Transverse colon (tissue), 4 donors: ENCODE results near the gene PYROXD2. TPM values are rescaled to one million over a fixed set of nuclear protein-coding genes. Genes with fewer than 3 reads are reported as not detected.

ENCODE experiments used
- DNase-seq: peaks from one replicate; pipeline ENCODE4 v3.0.0-alpha.2; 2019
- H3K27ac ChIP-seq, 4 donors: fragments of 200-600 bp; sonication (generic); 2 replicates each; pipeline ENCODE4 v1.5.1; 2016 to 2018; ENCODE audit warnings: inconsistent platforms in 4 of 4
- H3K27me3 ChIP-seq: fragments of 200-600 bp; sonication (generic); 2 replicates; pipeline ENCODE4 v1.5.1; 2017; ENCODE audit warnings: inconsistent platforms
- H3K36me3 ChIP-seq, 4 donors: fragments of 200-600 bp; sonication (generic); 2 replicates each; pipeline ENCODE4 v1.5.1; 2017 to 2019; ENCODE audit warnings: inconsistent platforms in 4 of 4
- H3K4me1 ChIP-seq, 4 donors: fragments of 200-600 bp; sonication (generic); 2 replicates each; pipeline ENCODE4 v1.5.1; 2017 to 2020; ENCODE audit warnings: inconsistent platforms in 4 of 4
- H3K4me3 ChIP-seq, 4 donors: fragments of 200-600 bp; sonication (generic); 1 replicate in 1 of 4; 2 replicates in 3 of 4; pipeline versions ENCODE4 v1.5.1 to v1.6.1; 2017 to 2019; ENCODE audit warnings: inconsistent platforms in 4 of 4
- H3K9me3 ChIP-seq, 2 donors: fragments of 200-600 bp; sonication (generic); 2 replicates each; pipeline ENCODE4 v1.5.1; 2017 to 2019; ENCODE audit warnings: inconsistent platforms in 2 of 2
- CTCF ChIP-seq, 5 experiments: fragments of 200-600 bp in 3 of 5; fragments of 450-650 bp in 2 of 5; sonication (generic) in 3 of 5; IDR thresholded peaks; 1 replicate in 2 of 5; 2 replicates in 3 of 5; pipeline ENCODE4 v1.5.1; 2016 to 2017; ENCODE audit warnings: antibody characterized with exemption in 5 of 5, inconsistent platforms in 3 of 5, mild to moderate bottlenecking in 2 of 5, moderate library complexity in 1 of 5
- EP300 ChIP-seq: sonication (generic); formaldehyde crosslinking; IDR thresholded peaks from one replicate; pipeline ENCODE4 v1.6.1; 2017; ENCODE audit warnings: antibody characterized with exemption, low read depth
- POLR2A ChIP-seq: fragments of 450-650 bp; IDR thresholded peaks from one replicate; pipeline ENCODE4 v1.6.1; 2016; ENCODE audit warnings: antibody characterized with exemption, mild to moderate bottlenecking, moderate library complexity
- POLR2AphosphoS5 ChIP-seq, 3 donors: sonication (generic); formaldehyde crosslinking; IDR thresholded peaks; one replicate each; pipeline ENCODE4 v1.6.1; 2016; ENCODE audit warnings: antibody characterized with exemption in 3 of 3
- whole genome bisulfite sequencing, 2 donors: methylation state at CpG; one replicate each; pipeline ENCODE4 v1.1.5; 2018; ENCODE audit warnings: low coverage in 1 of 2; 5-methylcytosine and 5-hydroxymethylcytosine counted together
- in situ Hi-C, 4 donors: fragments of 200-750 bp; cut with MboI; loops; one replicate each; pipeline versions ENCODE4 v1.15.0 to v1.15.1; 2017; ENCODE audit warnings: low sequenced_read_pairs in 3 of 4, low pct_ligation_motif_present in 1 of 4, low pct_unique_long_range_greater_than_20kb in 1 of 4
- intact Hi-C: fragments of 100-400 bp; cut with DNase I; formaldehyde crosslinking; loops from one replicate; pipeline ENCODE4 v1.15.1; 2023; ENCODE audit warnings: low total_unique reads
- total RNA-seq, 4 donors: library from RNA; depleted of rRNA; stranded (reverse); fragments of >200 nt; gene quantifications; one replicate each; pipeline ENCODE4 v1.1.0, GENCODE V29; 2016

Gene PYROXD2
- total RNA-seq, 4 donors from 2014 or later: 3.0 to 14.9 (median 8.4) TPM

GRCh38 chr10:98391065-98391464 lies 23.9 kb downstream of the PYROXD2 start:
- Histone ChIP-seq H3K27me3 (no peaks in the 10 kb centered on the region), H3K27ac (peak overlapping the region in 1 of 4 donors; percentile 17), H3K9me3 (no peaks in the 10 kb centered on the region), H3K4me1 (no peaks in the 10 kb centered on the region), H3K4me3 (no peak overlapping the region), H3K36me3 (no peaks in the 10 kb centered on the region)
- in situ Hi-C loops: no loop called here
- TF ChIP-seq CTCF (IDR thresholded peaks at IDR 0.05): no peak
- no peak for TF ChIP-seq EP300
- no peak for TF ChIP-seq POLR2AphosphoS5 (IDR thresholded peaks at IDR 0.05)
- no peak for TF ChIP-seq POLR2A
- DNase-seq: no peak
- WGBS, 2 donors: 75% methylated on average over 7 of the region's 7 CpGs; no CpG with 5 or more reads in 1 of the 2 donors
- intact Hi-C loops: no loop called here

- Histone ChIP-seq H3K4me3 (no peak overlapping the region), H3K9me3 (no peaks in the 10 kb centered on the region), H3K27me3 (no peaks in the 10 kb centered on the region), H3K27ac (no peak overlapping the region), H3K4me1 (no peaks in the 10 kb centered on the region), H3K36me3 (no peaks in the 10 kb centered on the region)
- no peak for DNase-seq
- TF ChIP-seq POLR2A (no peak), CTCF (IDR thresholded peaks at IDR 0.05) (no peak), EP300 (no peak), POLR2AphosphoS5 (IDR thresholded peaks at IDR 0.05) (no peak)
- WGBS, 2 donors: 96 to 100% methylated on average over 1 to 4 of the region's 4 CpGs
- in situ Hi-C loops (no loop called here), intact Hi-C loops (no loop called here)
Measured at GRCh38 chr10:98390406-98390805, 24.6 kb downstream of the PYROXD2 start.

DNA sequence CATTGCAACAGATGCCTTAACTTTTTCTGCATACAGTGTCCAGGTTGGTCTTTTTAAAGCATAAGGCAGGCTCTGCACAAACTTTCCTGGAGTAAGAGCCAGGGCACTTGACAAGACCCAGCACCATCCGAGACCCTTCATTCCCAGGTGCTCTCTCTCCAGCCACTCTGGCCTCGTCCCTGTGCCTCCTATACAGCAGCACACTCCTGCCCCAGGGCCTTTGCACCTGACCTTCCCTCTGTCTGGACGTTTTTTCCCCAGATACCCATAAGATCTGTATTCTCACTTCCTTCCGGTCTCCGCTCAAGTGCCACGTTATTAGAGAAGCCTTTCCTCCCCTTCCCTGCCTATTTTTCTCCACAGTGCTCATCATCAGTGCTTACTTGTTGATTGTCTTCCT lies 25.6 kb downstream of the PYROXD2 start:
- WGBS, 2 donors: 77 to 79% methylated on average over 6 of the region's 6 CpGs
- Histone ChIP-seq H3K9me3 (no peaks in the 10 kb centered on the region), H3K4me3 (no peak overlapping the region), H3K36me3 (no peaks in the 10 kb centered on the region), H3K27ac (no peak overlapping the region), H3K4me1 (no peaks in the 10 kb centered on the region), H3K27me3 (no peaks in the 10 kb centered on the region)
- no peak for TF ChIP-seq POLR2AphosphoS5 (IDR thresholded peaks at IDR 0.05)
- TF ChIP-seq CTCF (IDR thresholded peaks at IDR 0.05): no peak
- no peak for TF ChIP-seq EP300
- TF ChIP-seq POLR2A: no peak
- intact Hi-C loops: no loop called here
- DNase-seq: no peak
- in situ Hi-C loops: no loop called here

DNA sequence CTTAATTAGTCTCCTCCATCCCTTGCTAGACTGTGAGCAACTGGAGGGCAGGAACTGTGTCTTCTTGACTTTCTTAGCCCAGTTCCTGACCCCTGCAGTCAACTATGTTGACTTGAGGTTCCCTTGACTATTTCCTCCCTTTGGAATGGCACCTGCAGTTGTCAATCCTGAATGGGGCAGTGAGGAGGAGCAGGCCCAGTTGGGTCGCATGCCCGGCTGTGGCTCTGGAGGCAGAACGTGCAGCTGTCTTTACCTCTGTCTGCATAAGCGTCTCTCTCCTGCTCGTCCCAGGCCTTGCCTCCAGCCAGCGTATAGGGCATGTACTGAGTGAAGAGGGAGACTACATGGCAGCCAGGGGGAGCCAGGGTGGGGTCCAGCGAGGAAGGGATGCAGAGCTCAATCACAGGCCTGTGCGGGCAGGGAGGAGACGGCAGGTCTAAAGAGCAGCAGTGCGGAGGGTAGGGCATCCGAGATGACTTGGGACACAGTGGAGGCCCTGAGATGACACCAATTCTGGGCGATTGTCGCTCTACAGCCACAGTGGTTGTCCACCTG lies 26.8 kb downstream of the PYROXD2 start:
- 93% methylated on average over 13 of the region's 13 CpGs; no CpG with 5 or more reads in 1 of the 2 donors for WGBS, 2 donors
- Histone ChIP-seq H3K4me1 (no peaks in the 10 kb centered on the region), H3K27me3 (no peaks in the 10 kb centered on the region), H3K9me3 (no peaks in the 10 kb centered on the region), H3K4me3 (no peak overlapping the region), H3K27ac (no peak overlapping the region), H3K36me3 (no peaks in the 10 kb centered on the region)
- intact Hi-C loops: no loop called here
- no peak for TF ChIP-seq EP300
- no peak for TF ChIP-seq POLR2A
- TF ChIP-seq POLR2AphosphoS5 (IDR thresholded peaks at IDR 0.05): no peak
- TF ChIP-seq CTCF (IDR thresholded peaks at IDR 0.05): no peak
- in situ Hi-C loops: no loop called here
- DNase-seq: no peak
